Endothelial cell of umbilical vein (primary cell): ENCODE data around the gene PALMD. TPM values are rescaled to one million over a fixed set of nuclear protein-coding genes. Genes with fewer than 3 reads are reported as not detected.
A peak's percentile ranks its signal among the peaks of the same experiment; 100 is the strongest.

Source experiments
- BruUV-seq: library from RNA; stranded (reverse); fragments of 400-500 nt; replicated peaks from 2 replicates; lab custom pipeline; 2021; lab: Mats Ljungman, UMichigan
- CTCF ChIA-PET: fragments of 300-600, 350-600 bp; sonication (Branson Sonifier 250); formaldehyde crosslinking; loops from one replicate; lab custom pipeline; 2021; ENCODE audit warnings: antibody characterized with exemption, inconsistent platforms; lab: Charles Lee
- POLR2A ChIA-PET: fragments of 300-600, 350-600 bp; sonication (Branson Sonifier 250); formaldehyde crosslinking; loops from one replicate; lab custom pipeline; 2021; ENCODE audit warnings: antibody characterized with exemption, inconsistent platforms; lab: Charles Lee
- DNase-seq: peaks from one replicate; pipeline ENCODE4 v3.0.0-alpha.2; 2011; ENCODE audit warnings: low read depth, low spot score
- FAIRE-seq: peaks from 2 replicates; lab custom pipeline; 2011; peaks lifted over from hg19 to GRCh38; lab: Jason Lieb, UNC
- H2AFZ ChIP-seq: 2 replicates; pipeline ENCODE4 v1.6.0; 2012; ENCODE audit warnings: low read depth, low read length, control low read depth, inconsistent platforms
- H3K27ac ChIP-seq: 2 replicates; pipeline ENCODE4 v1.5.1; 2011; ENCODE audit warnings: low read depth, mild to moderate bottlenecking, control low read depth, low read length, moderate library complexity; ENCODE audit not compliant: insufficient read depth
- H3K27me3 ChIP-seq, 2 experiments: 2 replicates each; pipeline versions ENCODE4 v1.6.0 to v1.6.1; 2011; ENCODE audit warnings: low read length in 2 of 2, mixed read lengths in 1 of 2; ENCODE audit not compliant: control insufficient read depth in 2 of 2, insufficient read depth in 2 of 2
- H3K36me3 ChIP-seq, 2 experiments: 2 replicates in 1 of 2; 3 replicates in 1 of 2; pipeline ENCODE4 v1.5.1; 2011; ENCODE audit warnings: low read length in 2 of 2, mild to moderate bottlenecking in 1 of 2, moderate library complexity in 1 of 2; ENCODE audit not compliant: control insufficient read depth in 2 of 2, insufficient read depth in 2 of 2; ENCODE audit errors: extremely low read depth in 1 of 2
- H3K4me1 ChIP-seq: 3 replicates; pipeline ENCODE4 v1.5.1; 2011; ENCODE audit warnings: mild to moderate bottlenecking, low read length; ENCODE audit not compliant: control insufficient read depth, insufficient read depth; ENCODE audit errors: extremely low read depth
- H3K4me2 ChIP-seq: 2 replicates; pipeline ENCODE4 v1.6.1; 2011; ENCODE audit warnings: low read length, control low read depth, mixed read lengths; ENCODE audit not compliant: insufficient read depth
- H3K4me3 ChIP-seq, 3 experiments: fragments of 200-600 bp in 1 of 3; sonication (generic), shearing (Covaris generic) in 1 of 3; replicated peaks in 1 of 3; 2 replicates each; pipeline ENCODE4 v1.5.1; 2011 to 2016; ENCODE audit warnings: control low read depth in 3 of 3, low read length in 3 of 3, mild to moderate bottlenecking in 2 of 3, inconsistent platforms in 1 of 3, low read depth in 1 of 3, moderate library complexity in 1 of 3; ENCODE audit not compliant: insufficient read depth in 1 of 3
- H3K79me2 ChIP-seq: 2 replicates; pipeline ENCODE4 v1.6.0; 2012; ENCODE audit warnings: low read length, inconsistent platforms; ENCODE audit not compliant: control insufficient read depth, insufficient read depth
- H3K9ac ChIP-seq: replicated peaks from 2 replicates; pipeline ENCODE3; 2011; ENCODE audit warnings: low read length, control low read depth; ENCODE audit not compliant: insufficient read depth; ENCODE audit errors: extremely low read depth
- H3K9me1 ChIP-seq: replicated peaks from 3 replicates; pipeline ENCODE4 v1.6.0; 2011; ENCODE audit warnings: mild to moderate bottlenecking, low read length; ENCODE audit not compliant: control insufficient read depth, insufficient read depth; ENCODE audit errors: extremely low read depth
- H3K9me3 ChIP-seq: replicated peaks from 2 replicates; pipeline ENCODE4 v1.5.1; 2012; ENCODE audit warnings: low read length, inconsistent platforms; ENCODE audit not compliant: control insufficient read depth, insufficient read depth
- H4K20me1 ChIP-seq: replicated peaks from 2 replicates; pipeline ENCODE3; 2011; ENCODE audit warnings: mild to moderate bottlenecking, low read length; ENCODE audit not compliant: control insufficient read depth, insufficient read depth; ENCODE audit errors: extremely low read depth
- CTCF ChIP-seq, 2 donors: IDR thresholded peaks; 1 replicate in 1 of 2; 2 replicates in 1 of 2; pipeline ENCODE4 v1.5.1; 2011; ENCODE audit warnings: low read length in 2 of 2, mild to moderate bottlenecking in 2 of 2, moderate library complexity in 2 of 2, control low read depth in 1 of 2, inconsistent platforms in 1 of 2, low read depth in 1 of 2; ENCODE audit not compliant: insufficient read depth in 1 of 2; ENCODE audit errors: extremely low read depth in 1 of 2
- FOS ChIP-seq: IDR thresholded peaks from 2 replicates; pipeline ENCODE4 v1.6.1; 2011; ENCODE audit warnings: mild to moderate bottlenecking, low read length, moderate library complexity, borderline replicate concordance; ENCODE audit not compliant: insufficient read depth
- GATA2 ChIP-seq: IDR thresholded peaks from 2 replicates; pipeline ENCODE4 v1.7.0; 2011; ENCODE audit warnings: low read depth, mild to moderate bottlenecking, moderate library complexity, mixed read lengths, low read length; ENCODE audit not compliant: insufficient read length, insufficient read depth
- JUN ChIP-seq: IDR thresholded peaks from 2 replicates; pipeline ENCODE4 v1.6.1; 2011; ENCODE audit warnings: borderline replicate concordance, low read depth; ENCODE audit not compliant: insufficient read length, insufficient read depth
- POLR2A ChIP-seq: IDR thresholded peaks from 2 replicates; pipeline ENCODE4 v1.6.1; 2012; ENCODE audit warnings: low read depth, mild to moderate bottlenecking, control low read depth, low read length
- dilution Hi-C: fragments of 300-500 bp; cut with MboI; formaldehyde crosslinking; loops from one replicate; pipeline ENCODE4 v1.15.0; 2019; ENCODE audit warnings: low sequenced_read_pairs; ENCODE audit not compliant: extremely low pct_ligation_motif_present
- intact Hi-C: fragments of 100-400 bp; cut with micrococcal nuclease; formaldehyde crosslinking; loops from one replicate; pipeline ENCODE4 v1.10.0; 2022
- polyA plus RNA-seq, 4 experiments: library from polyadenylated mRNA; depleted of rRNA in 3 of 4; stranded (reverse) in 3 of 4; unstranded in 1 of 4; fragments of >200 nt; gene quantifications; 2 replicates each; pipeline versions ENCODE4 v1.2.1 to v1.2.3, GENCODE V29; 2011 to 2012; ENCODE audit warnings: missing spikeins in 1 of 4
- total RNA-seq: library from RNA; stranded (reverse); gene quantifications from 2 replicates; pipeline ENCODE4 v1.2.3, GENCODE V29; 2021

The PALMD gene
- total and polyA plus RNA-seq, 2 donors (not counting 3 experiments of a cell fraction or from before 2014, with no cell fraction given): 52.6 to 137 TPM

DNA sequence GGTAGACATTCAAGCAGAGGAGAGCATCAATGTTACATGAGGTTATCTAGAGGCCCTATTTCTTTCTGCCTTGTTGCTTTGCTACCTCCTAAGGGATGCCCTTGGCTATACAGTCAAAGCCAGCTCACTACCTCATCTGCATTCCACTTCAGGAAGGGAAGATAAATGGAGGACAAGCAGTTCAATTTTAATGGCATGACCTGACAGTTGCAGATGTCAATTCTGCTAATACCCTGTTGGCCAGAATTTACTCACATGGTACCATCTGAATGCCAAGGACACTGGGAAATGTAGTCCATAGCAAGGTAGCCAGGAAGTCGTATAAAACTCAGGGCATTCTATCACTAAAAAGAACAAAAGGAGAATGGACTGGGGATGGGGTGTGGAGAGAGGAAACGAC, 31.5 kb downstream of the PALMD start:
- CTCF ChIA-PET: no interaction called here
- intact Hi-C loops (no loop called here), dilution Hi-C loops (no loop called here)
- no peak overlapping the region for H3K27ac ChIP-seq
- no peaks in the 10 kb centered on the region for H4K20me1 ChIP-seq
- no peaks in the 10 kb centered on the region for H3K27me3 ChIP-seq
- TF ChIP-seq POLR2A: peak; percentile 18
- TF ChIP-seq FOS: no peak
- no peak for TF ChIP-seq JUN
- no peak for TF ChIP-seq GATA2
- no peaks in the 10 kb centered on the region for H3K9me1 ChIP-seq
- peaks cover 7% of the 10 kb centered on the region for H3K79me2 ChIP-seq
- no peak for FAIRE-seq
- no peak overlapping the region for H3K9ac ChIP-seq
- peaks cover 47% of the 10 kb centered on the region for H3K4me1 ChIP-seq
- no peaks in the 10 kb centered on the region for H3K9me3 ChIP-seq
- no peak overlapping the region for H3K4me3 ChIP-seq
- BruUV-seq: no TSS peak
- POLR2A ChIA-PET: no interaction called here
- H2AFZ ChIP-seq: no peak overlapping the region
- H3K4me2 ChIP-seq: no peak overlapping the region
- H3K36me3 ChIP-seq: peaks cover 21 to 22% of the 10 kb centered on the region in 2 experiments
- DNase-seq: no peak

DNA sequence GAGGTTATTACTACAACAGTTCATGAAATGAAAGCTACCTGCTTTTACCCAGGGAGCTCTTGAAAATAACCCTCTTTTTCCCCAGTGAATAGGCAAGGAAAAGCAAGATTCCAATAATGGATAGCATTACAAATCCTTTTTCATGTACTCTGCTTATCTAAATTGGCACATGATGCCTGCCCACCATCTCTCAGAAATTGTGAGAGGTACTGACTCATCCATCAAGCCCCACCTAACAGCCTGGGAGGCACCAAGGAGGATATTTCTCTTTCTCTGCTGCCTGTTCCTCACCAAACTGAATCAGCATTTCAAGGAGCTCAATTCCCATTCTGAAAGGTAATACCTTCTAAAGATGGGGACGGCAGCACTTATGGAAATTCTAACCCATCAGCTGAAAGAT, 34.4 kb downstream of the PALMD start:
- H3K4me2 ChIP-seq: no peak overlapping the region
- FAIRE-seq: peak; percentile 42

More for the DNA sequence above, 34.4 kb downstream of the PALMD start:
- H3K9me3 ChIP-seq: no peaks in the 10 kb centered on the region
- peaks cover 48% of the 10 kb centered on the region for H3K4me1 ChIP-seq
- ChIA-PET CTCF (interaction anchor here (0.7 to 5.1 kb wide), 6 partner anchors 10 to 499 kb away, joined by 3 to 27 read pairs (median 4); no protein-coding TSS in a partner anchor), POLR2A (interaction anchor here (1.4 kb wide), 1 partner anchor 11 kb away, joined by 4 read pairs; no protein-coding TSS in a partner anchor)
- no TSS peak for BruUV-seq
- no peak overlapping the region for H3K9ac ChIP-seq
- H3K79me2 ChIP-seq: peaks cover 12% of the 10 kb centered on the region
- H3K4me3 ChIP-seq: no peak overlapping the region
- TF ChIP-seq GATA2: peak; percentile 37
- peak; percentile 28 for TF ChIP-seq FOS
- no peak for TF ChIP-seq CTCF (IDR thresholded peaks at IDR 0.05; ENCODE audit: extremely low read depth in 1 of 2, insufficient read depth in 1 of 2, low read depth in 1 of 2, low read length in 2 of 2)
- H3K9me1 ChIP-seq: no peaks in the 10 kb centered on the region
- DNase-seq: peak; percentile 58
- dilution Hi-C loops: no loop called here
- intact Hi-C loops: loop anchor here (1.0 kb wide), 1 partner anchor 8 kb away; no protein-coding TSS in a partner anchor
- peaks cover 17 to 21% of the 10 kb centered on the region in 2 experiments for H3K36me3 ChIP-seq
- H4K20me1 ChIP-seq: no peaks in the 10 kb centered on the region
- H3K27me3 ChIP-seq: no peaks in the 10 kb centered on the region
- no peak overlapping the region for H2AFZ ChIP-seq
- peak overlapping the region; percentile 28 for H3K27ac ChIP-seq
